SK-N-SH treated with all-trans-retinoic acid at 6 μM for 48 hours (cell line): ENCODE data around the gene KHDC1.
"Not testable (repeated sequence)": the region's sequence is repeated elsewhere in the genome, so short reads cannot be mapped to it uniquely, and the experiment has no call there.

ENCODE experiments used
- BACH2 ChIP-seq: fragments of 250-450 bp; sonication (Bioruptor Pico); IDR thresholded peaks from 2 replicates; pipeline ENCODE4 v1.9.0; 2021; ENCODE audit warnings: mild to moderate bottlenecking, borderline replicate concordance
- CREB5 ChIP-seq: fragments of 250-450 bp; sonication (Bioruptor Pico); IDR thresholded peaks from 2 replicates; pipeline ENCODE4 v1.5.1; 2020; ENCODE audit warnings: low read depth, mild to moderate bottlenecking, moderate library complexity
- PATZ1 ChIP-seq: fragments of 250-450 bp; sonication (Bioruptor Pico); IDR thresholded peaks from 2 replicates; pipeline ENCODE4 v1.8.0; 2020; ENCODE audit warnings: mild to moderate bottlenecking, moderate library complexity, borderline replicate concordance

GRCh38 chr6:73303773-73304172 is 40.8 kb upstream of the KHDC1 start:
- not testable (repeated sequence) for TF ChIP-seq CREB5 (CRISPR knock-in tag); PATZ1 (CRISPR knock-in tag); BACH2
